IPS DF 6.9 (cell line): ENCODE data around the gene SLC6A7.

Experiments
- DNase-seq: peaks from one replicate; pipeline ENCODE4 v3.0.0-alpha.2; 2013; ENCODE audit warnings: low read depth, low spot score
- H3K27ac ChIP-seq: one replicate; pipeline ENCODE4 v1.5.1; 2013; ENCODE audit warnings: low read length, control low read depth
- H3K27me3 ChIP-seq: 2 replicates; pipeline ENCODE4 v1.6.1; 2013; ENCODE audit warnings: mild to moderate bottlenecking, low read length; ENCODE audit not compliant: control insufficient read depth, insufficient read depth
- H3K36me3 ChIP-seq: 2 replicates; pipeline ENCODE4 v1.6.1; 2013; ENCODE audit warnings: low read length; ENCODE audit not compliant: control insufficient read depth, insufficient read depth
- H3K4me1 ChIP-seq: 2 replicates; pipeline ENCODE4 v1.6.1; 2013; ENCODE audit warnings: low read length; ENCODE audit not compliant: control insufficient read depth, insufficient read depth
- H3K4me3 ChIP-seq: 2 replicates; pipeline ENCODE4 v1.5.1; 2013; ENCODE audit warnings: mild to moderate bottlenecking, low read length
- H3K9me3 ChIP-seq: 2 replicates; pipeline ENCODE4 v1.6.1; 2013; ENCODE audit warnings: low read length, inconsistent platforms; ENCODE audit not compliant: control insufficient read depth, insufficient read depth
- WGBS: extraction: QIAGEN DNeasy Blood & Tissue Kit; methylation state at CpG from one replicate; pipeline ENCODE4 v1.1.7; 2013; ENCODE audit warnings: mixed read lengths, missing lambda C conversion rate; ENCODE audit not compliant: insufficient read length, insufficient coverage; 5-methylcytosine and 5-hydroxymethylcytosine counted together

Gene SLC6A7

GRCh38 chr5:150218693-150219035 is 28.8 kb downstream of the SLC6A7 start:
- Histone ChIP-seq H3K36me3 (no peaks in the 10 kb centered on the region), H3K4me1 (no peaks in the 10 kb centered on the region), H3K4me3 (no peak overlapping the region), H3K9me3 (no peaks in the 10 kb centered on the region), H3K27ac (no peak overlapping the region), H3K27me3 (no peaks in the 10 kb centered on the region)
- WGBS: no CpG with 5 or more reads among the region's 5 CpGs
- DNase-seq: no peak

GRCh38 chr5:150219142-150219541 is 29.3 kb downstream of the SLC6A7 start:
- H3K27me3 ChIP-seq: no peaks in the 10 kb centered on the region
- H3K4me3 ChIP-seq: no peak overlapping the region
- H3K9me3 ChIP-seq: no peaks in the 10 kb centered on the region
- no peaks in the 10 kb centered on the region for H3K36me3 ChIP-seq
- no peak for DNase-seq
- H3K27ac ChIP-seq: no peak overlapping the region
- H3K4me1 ChIP-seq: no peaks in the 10 kb centered on the region

- WGBS: no CpG with 5 or more reads among the region's 2 CpGs
- Histone ChIP-seq H3K27me3 (no peaks in the 10 kb centered on the region), H3K27ac (no peak overlapping the region), H3K36me3 (no peaks in the 10 kb centered on the region), H3K9me3 (no peaks in the 10 kb centered on the region), H3K4me1 (no peaks in the 10 kb centered on the region), H3K4me3 (no peak overlapping the region)
- no peak for DNase-seq
These were observed 30.0 kb downstream of the SLC6A7 start for GRCh38 chr5:150219861-150220260.

GRCh38 chr5:150221471-150221870 is 31.6 kb downstream of the SLC6A7 start:
- H3K4me3 ChIP-seq: no peak overlapping the region
- DNase-seq: no peak
- no peaks in the 10 kb centered on the region for H3K4me1 ChIP-seq
- no peaks in the 10 kb centered on the region for H3K36me3 ChIP-seq
- WGBS: no CpG with 5 or more reads among the region's 5 CpGs
- no peaks in the 10 kb centered on the region for H3K9me3 ChIP-seq
- no peaks in the 10 kb centered on the region for H3K27me3 ChIP-seq
- H3K27ac ChIP-seq: no peak overlapping the region

GRCh38 chr5:150222906-150223305 is 33.0 kb downstream of the SLC6A7 start:
- DNase-seq: no peak
- WGBS: no CpG with 5 or more reads among the region's 21 CpGs
- Histone ChIP-seq H3K9me3 (no peaks in the 10 kb centered on the region), H3K4me3 (no peak overlapping the region), H3K36me3 (no peaks in the 10 kb centered on the region), H3K4me1 (no peaks in the 10 kb centered on the region), H3K27me3 (no peaks in the 10 kb centered on the region), H3K27ac (no peak overlapping the region)

- Histone ChIP-seq H3K27ac (no peak overlapping the region), H3K27me3 (no peaks in the 10 kb centered on the region), H3K4me3 (no peak overlapping the region), H3K4me1 (no peaks in the 10 kb centered on the region), H3K9me3 (no peaks in the 10 kb centered on the region), H3K36me3 (no peaks in the 10 kb centered on the region)
- DNase-seq: no peak
- WGBS: no CpG with 5 or more reads among the region's 7 CpGs
These were observed 33.6 kb downstream of the SLC6A7 start for GRCh38 chr5:150223474-150223873.

- Histone ChIP-seq H3K27ac (no peak overlapping the region), H3K4me1 (no peaks in the 10 kb centered on the region), H3K9me3 (no peaks in the 10 kb centered on the region), H3K4me3 (no peak overlapping the region), H3K36me3 (no peaks in the 10 kb centered on the region), H3K27me3 (no peaks in the 10 kb centered on the region)
- no CpG with 5 or more reads among the region's 8 CpGs for WGBS
- no peak for DNase-seq
These were observed 34.7 kb downstream of the SLC6A7 start for GRCh38 chr5:150224483-150225027.

- Histone ChIP-seq H3K9me3 (no peaks in the 10 kb centered on the region), H3K4me3 (no peak overlapping the region), H3K27ac (no peak overlapping the region), H3K4me1 (no peaks in the 10 kb centered on the region; the same call in 1 of the 2 replicates), H3K27me3 (no peaks in the 10 kb centered on the region), H3K36me3 (no peaks in the 10 kb centered on the region)
- WGBS: no CpG with 5 or more reads among the region's 5 CpGs
- DNase-seq: no peak
These were observed 37.2 kb downstream of the SLC6A7 start for GRCh38 chr5:150227036-150227435.

GRCh38 chr5:150227606-150228273 is 37.9 kb downstream of the SLC6A7 start:
- H3K36me3 ChIP-seq: no peaks in the 10 kb centered on the region
- no peaks in the 10 kb centered on the region for H3K9me3 ChIP-seq
- DNase-seq: no peak
- no peak overlapping the region for H3K4me3 ChIP-seq
- H3K27me3 ChIP-seq: no peaks in the 10 kb centered on the region
- whole genome bisulfite sequencing: no CpG with 5 or more reads among the region's 11 CpGs
- H3K27ac ChIP-seq: no peak overlapping the region
- no peaks in the 10 kb centered on the region; the same call in 1 of the 2 replicates for H3K4me1 ChIP-seq

GRCh38 chr5:150229571-150229970 is 39.7 kb downstream of the SLC6A7 start:
- H3K4me3 ChIP-seq: no peak overlapping the region
- no peak for DNase-seq
- WGBS: no CpG with 5 or more reads among the region's 3 CpGs

GRCh38 chr5:150230842-150231241 is 41.0 kb downstream of the SLC6A7 start:
- no peak overlapping the region for H3K4me3 ChIP-seq
- H3K27me3 ChIP-seq: no peaks in the 10 kb centered on the region
- H3K27ac ChIP-seq: no peak overlapping the region
- no peak for DNase-seq
- WGBS: no CpG with 5 or more reads among the region's 7 CpGs
- H3K36me3 ChIP-seq: no peaks in the 10 kb centered on the region
- no peaks in the 10 kb centered on the region for H3K9me3 ChIP-seq
- H3K4me1 ChIP-seq: no peaks in the 10 kb centered on the region; the same call in 1 of the 2 replicates

More at GRCh38 chr5:150229571-150229970, 39.7 kb downstream of the SLC6A7 start:
- Histone ChIP-seq H3K36me3 (no peaks in the 10 kb centered on the region), H3K27me3 (no peaks in the 10 kb centered on the region), H3K9me3 (no peaks in the 10 kb centered on the region), H3K4me1 (no peaks in the 10 kb centered on the region; the same call in 1 of the 2 replicates), H3K27ac (no peak overlapping the region)
